ENCODE measurements around the gene RUFY3.
A peak's percentile ranks its signal among the peaks of the same experiment; 100 is the strongest.
"Not testable (repeated sequence)": the region's sequence is repeated elsewhere in the genome, so short reads cannot be mapped to it uniquely, and the experiment has no call there.

The RUFY3 gene

DNA sequence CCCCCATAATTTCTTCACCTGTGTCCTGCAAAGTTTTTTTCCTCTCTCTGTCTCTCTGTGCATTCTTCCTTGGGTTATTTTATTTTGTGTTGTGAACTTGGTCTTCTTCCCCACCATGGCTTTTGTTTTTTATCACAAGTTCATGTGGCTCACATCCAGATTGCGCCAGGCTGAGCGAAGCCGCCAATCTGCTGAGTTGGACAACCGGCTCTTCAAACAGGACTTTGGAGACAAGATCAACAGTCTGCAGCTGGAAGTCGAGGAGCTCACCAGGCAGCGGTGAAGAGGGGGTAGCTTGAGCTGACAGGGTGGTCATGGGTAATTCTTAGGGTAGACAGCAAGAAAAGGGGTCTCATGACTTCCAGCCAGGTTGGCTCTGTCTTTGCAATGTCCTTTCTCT, 71.9 kb downstream of the RUFY3 start:
- DNase-seq, result no peak

DNA sequence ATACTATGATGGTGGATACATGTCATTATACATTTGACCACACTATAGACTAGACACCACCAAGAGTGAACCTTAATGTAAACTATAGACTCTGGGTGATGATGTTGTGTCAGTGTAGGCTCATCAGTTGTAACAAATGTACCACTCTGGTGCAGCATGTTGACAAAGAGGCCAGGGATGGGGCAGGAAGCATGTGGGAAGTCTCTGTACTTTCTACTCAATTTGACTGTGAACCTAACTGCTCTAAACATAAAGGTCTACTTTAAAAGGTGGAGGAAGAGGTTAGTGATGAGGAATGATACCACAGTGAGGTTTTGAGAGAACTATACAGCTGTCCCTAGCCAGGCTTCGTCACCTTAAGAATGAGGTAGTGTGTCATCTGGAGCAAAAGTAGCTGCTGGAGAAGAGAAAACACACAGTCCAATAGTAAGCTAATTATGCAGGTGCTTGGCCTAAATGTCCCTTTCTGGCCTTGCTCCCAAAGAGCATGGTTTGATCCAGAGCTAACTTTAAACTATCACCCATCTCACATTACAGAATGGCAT, 79.6 kb downstream of the RUFY3 start:
- DNase-seq, result no peak

DNA sequence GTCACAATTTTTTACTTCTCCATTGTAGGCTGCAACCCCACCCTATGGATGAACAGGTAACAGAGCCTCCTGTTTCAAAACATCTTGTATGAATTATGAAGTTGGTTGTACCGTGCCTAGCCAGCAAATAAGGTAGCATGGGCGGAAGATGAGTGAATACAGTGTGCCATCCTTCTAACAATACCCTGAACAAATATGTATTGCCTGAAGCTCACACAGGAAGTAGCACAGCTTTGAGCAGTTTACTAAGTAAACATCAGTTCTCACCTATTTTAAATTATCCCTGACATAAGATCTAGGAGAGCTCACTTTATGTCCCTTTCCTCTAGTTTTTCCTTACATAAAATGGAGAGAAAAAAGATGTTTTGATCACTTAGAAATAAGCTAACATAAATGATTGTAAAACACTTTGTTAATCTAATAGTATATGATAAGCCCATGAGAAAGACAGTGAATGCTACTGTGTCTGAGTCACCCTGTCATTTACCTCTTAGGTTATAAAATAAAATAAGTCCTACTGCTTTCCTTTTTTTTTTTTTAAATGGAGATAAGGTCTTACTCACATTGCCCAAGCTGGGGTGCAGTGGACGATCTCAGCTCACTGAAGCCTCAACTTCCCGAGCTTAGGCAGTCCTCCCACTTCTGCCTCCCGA, 81.3 kb downstream of the RUFY3 start:
- no peak for DNase-seq

DNA sequence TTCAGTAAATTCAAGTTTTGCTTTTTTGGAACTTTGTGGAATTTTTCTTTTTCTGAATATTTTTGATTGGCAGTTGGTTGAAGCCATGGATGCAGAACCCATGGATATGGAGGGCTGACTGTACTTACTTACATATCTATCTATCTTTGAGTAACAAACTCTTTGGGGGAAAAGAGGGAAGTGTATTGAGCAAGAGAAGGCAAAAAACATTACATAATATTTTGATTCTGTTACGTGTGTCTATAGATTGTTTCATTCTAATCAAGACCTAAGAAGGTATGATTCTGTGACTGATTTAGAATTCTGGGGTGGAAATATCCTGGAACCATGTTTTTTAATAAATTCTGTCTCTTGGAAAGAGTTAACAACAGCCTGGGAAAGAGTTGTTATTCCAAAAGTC, 86.4 kb downstream of the RUFY3 start:
- DNase-seq, result no peak

DNA sequence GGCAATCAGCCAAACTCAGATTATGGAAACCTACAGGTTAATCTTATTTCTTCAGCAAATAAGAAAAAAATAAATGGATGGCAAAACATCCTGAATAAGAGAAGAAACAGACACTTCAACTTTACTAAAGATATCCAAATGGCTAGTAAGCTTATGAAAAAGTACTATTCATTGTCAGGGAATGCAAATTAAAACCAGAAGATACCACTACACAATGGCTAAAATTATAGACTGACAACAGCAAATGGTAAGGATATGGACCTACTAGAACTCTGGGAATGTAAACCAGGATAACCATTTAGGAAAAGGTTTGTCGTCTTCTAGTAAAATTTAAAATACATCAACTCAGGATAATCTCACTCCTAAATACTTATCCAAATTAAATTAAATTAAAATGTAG, 93.6 kb downstream of the RUFY3 start:
- DNase-seq, result no peak

DNA sequence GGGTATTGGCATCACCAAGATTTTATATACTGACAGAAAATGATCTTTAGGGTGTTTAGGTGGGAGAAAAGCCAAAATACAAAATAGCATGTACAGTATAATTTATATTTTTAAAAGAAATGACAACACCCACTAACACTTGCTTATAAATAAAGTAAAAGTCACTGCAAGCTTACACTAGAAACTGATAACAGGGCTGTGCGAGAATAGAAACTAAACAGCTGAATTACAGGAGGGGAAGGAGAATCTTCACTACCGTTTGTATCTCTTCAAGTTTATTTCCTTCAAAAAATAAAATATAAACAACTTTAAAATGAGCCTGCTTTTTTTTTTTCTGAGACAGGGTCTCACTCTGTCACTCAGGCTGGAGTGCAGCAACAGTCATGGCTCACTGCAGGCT, 95.1 kb downstream of the RUFY3 start:
- DNase-seq, result no peak

DNA sequence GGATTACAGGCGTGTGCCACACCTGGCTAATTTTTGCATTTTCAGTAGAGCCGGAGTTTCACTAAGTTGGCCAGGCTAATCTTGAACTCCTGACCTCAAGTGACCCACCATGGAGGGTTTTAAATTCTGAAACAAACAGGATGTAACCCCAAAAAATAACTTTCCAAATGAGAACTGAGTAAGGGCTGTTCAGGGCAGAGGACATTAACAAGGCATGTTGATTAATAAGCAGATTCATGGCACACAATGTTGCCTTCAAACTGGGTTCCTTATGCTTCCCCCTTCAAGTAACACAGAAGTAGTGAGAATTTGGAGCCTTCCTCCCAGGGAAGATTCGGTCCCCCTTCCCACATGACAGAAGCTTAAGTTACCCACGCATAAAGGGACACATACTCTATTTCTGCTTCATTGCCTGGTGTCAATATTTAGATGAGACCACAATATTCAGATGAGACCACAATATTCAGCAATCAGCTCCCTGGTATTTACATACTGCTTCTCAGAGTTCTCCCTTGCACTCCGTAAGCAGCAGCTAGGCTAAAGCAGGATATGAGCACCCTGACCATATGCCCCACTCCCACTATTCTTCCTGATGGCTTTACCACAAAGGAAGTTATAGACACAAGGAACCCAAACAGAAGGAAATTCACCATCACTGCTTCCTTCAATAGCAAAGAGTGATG, 96.5 kb downstream of the RUFY3 start:
- peak; percentile 15 for DNase-seq

DNA sequence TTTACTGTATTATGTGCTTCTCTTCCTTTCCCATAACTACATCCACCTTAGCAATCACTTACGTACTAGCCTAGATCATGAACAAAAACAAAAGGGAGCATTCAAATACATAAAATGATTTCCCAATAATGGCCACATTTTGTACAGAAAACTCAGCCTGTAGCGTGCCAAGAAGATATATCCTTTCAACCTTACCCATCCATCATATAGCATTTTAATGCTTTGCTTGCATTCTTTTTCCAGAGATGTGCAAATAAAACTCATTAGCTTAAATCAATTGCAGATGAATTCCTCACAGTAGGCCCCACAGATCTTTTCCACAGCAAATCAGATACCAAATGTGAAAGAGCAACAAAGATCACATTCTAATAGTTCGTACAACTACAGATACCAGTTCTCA, 97.2 kb downstream of the RUFY3 start:
- no peak for DNase-seq

DNA sequence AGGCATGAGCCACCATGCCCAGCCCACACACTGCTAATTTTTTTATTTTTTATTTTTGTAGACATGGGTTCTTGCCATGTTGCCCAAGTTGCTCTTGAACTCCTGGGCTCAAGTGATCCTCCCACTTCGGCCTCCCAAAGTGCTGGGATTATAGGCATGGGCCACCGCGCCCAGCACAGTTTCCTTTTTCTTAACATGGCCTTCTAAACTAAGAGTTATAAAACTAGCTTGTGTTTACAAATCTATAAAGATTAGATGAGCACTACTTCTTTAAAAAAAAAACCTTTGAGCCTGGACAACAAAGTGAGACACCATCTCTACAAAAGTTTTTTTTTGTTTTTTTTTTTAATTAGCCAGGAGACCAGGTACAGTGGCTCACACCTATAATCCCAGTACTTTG, 107.3 kb downstream of the RUFY3 start:
- DNase-seq, result no peak

DNA sequence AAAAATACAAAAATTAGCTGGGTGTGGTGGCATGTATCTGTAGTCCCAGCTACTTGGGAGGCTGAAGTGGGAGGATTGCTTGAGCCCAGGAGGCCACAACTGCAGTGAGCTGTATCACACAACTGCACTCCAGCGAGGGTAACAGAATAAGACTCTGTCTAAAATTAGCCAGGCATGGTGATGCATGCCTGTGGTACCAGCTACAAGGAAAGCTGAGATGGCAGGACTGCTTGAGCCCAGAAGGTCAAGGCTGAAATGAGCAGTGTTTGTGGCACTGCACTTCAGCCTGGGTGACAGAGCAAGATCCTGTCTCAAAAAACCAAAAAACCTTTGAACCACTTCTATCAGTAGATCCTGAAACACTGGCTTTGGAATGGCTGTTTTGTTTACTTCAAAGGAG, 107.7 kb downstream of the RUFY3 start:
- DNase-seq, result no peak

DNA sequence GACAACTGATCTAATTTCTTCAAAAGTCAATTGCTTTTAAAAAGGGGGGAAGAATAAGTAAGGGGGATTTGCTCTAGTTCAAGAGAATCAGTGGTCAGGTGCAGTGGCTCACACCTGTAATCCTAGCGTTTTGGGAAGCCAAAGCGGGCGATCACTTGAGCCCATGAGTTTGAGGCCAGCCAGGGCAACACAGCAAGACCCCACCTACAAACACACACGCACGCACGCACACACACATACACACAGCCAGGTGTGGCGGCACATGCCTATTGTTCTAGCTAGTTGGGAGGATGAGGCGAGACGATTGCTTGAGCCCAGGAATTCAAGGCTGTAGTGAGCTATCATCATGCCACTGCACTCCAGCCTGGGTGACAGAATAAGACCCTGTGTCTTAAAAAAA, 108.3 kb downstream of the RUFY3 start:
- no peak for DNase-seq

DNA sequence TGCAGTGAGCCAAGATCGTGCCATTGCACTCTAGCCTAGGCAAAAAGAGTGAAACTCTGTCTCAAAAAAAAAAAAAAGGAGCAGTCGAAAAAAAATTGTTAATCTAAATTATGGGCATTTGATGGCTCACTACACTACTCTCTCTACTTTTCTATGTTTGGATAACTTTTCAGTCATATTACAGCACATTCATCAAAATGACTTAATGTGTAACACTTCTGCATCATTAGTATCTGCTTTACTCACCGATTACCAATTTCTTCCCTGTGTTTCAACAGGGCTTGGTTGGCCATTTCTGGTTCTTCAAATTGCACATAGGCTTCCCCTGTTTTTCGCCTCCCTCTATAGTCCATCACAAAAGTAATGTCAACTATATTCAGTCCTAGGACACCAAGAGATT, 109.5 kb downstream of the RUFY3 start:
- no peak for DNase-seq

DNA sequence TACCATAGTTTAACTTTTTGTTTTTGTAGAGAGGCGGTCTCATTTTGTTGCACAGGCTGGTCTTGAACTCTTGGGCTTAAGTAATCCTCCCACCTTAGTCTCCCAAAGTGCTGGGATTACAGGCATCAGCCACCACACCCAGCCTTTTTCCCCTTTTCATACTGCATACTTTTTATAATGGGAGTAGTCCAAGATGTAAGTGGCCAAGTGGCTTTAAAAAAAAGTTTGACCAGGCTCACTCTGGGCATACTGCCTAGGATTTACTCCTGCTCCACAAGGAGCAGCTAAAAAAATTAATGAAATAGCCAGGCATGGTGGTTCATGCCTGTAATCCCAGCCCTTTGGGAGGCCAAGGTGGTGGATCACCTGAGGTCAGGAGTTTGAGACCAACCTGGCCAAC, 111.9 kb downstream of the RUFY3 start:
- no peak for DNase-seq

DNA sequence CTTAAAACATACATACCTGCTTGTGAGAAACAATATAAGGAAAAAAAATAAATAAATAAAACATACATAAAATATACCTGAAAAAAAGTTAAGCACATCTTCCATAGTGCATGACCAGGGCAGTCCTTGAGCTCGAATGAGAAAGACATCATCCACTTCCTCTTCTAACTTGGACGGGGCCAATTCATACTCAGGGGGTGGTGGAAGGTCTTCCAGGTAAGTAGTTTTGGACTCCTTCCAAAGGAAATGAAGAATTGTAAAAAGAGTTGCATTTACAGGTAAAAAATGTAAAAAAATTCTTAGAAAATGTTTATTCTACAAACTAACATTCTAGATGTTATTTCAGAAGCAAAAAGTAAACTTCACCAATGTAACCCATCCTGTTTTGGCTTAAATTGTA, 114.3 kb downstream of the RUFY3 start:
- no peak for DNase-seq

DNA sequence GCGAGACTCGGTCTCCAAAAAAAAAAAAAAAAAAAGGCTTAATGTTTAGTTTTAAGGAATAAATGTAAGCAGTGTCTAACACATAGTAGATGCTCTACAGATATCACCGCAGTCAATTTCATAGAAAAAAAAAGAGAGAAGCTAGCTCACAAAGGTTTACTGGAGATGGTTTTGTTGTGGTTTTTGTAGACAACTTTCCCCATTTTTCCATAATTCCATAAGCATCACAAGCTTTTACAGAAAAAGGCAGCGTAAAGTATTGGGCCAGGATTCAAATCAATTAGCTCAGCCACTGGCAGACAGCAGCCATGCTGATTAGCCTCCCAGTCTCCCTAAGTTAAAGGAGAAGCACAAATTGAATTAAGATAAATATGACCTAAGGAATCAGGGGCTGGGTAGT, 116.4 kb downstream of the RUFY3 start:
- no peak for DNase-seq

DNA sequence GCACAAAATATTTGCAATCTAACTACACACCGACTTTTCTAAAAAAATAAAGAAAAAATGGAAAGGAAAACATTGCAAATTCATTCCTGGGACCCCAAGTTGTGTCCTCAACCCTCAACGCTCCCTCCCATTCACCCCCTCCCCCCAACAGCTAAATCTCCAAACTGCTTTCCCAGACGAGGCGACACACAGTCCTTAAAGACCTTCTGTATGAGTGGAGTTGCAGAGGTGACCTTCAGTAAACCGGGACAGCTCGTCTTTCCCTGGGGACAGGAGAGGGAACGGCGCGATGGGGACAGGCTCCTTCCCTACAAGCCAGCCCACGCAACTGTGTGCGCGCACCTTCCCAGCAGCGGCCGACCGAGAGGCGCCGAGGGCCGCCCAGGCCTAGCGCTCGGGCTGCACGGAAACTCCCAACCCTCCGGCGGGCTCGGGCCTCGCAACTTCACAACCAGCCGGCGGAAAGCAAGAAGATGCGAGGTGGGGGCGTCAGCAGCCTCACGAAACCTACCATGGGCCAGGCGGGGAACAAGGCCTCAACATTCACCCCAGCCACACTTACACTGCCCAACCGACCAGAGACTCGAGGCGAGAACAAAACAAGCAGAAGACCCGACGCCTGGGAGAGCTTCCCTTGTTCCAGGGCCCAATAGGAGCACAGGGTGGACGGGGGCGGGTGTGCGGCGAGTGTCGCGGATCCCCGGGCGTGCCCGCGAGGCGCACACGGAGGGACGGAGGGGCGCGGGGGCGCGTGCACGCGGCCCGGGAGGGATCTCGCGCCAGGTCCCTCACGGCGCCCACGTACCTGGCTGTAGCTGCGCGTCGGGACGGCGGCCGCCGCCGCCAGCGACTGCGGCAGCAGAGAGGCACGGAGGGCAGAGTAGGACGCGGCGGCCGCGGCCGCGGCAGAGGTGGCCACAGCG, 117.2 kb downstream of the RUFY3 start:
- peak; percentile 56 for DNase-seq

DNA sequence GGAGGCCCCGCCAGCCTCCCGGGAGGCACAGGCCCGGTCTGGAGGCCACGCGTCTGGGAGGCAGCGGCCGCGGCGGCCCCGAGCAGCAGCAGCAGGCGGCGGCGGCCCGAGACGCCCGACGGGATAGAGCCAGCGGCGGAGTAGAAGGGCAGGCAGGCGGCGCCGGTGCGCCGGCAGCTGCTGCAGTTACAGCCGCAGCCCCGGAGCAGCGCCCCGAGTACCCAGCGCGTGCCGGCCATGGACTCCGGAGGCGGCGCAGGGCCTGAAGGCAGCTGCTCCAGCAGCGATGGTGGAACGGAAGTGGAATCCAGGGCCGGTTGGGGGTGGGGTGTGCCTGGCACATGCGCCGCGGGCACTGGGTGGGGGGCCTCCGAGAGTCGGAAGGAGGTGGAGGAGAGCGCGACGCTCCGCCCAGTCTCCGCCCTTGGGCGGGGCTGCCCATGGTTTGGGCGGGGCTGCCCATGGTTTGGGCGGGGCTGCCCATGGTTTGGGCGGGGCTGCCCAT, 117.9 kb downstream of the RUFY3 start, which contains the start of gene GRSF1:
Gene GRSF1 (minus strand): TSS at position 302 of the 505 bp plus-strand sequence. CDS start 63 bp downstream, at position 239.
- DNase-seq, result peak; percentile 62

DNA sequence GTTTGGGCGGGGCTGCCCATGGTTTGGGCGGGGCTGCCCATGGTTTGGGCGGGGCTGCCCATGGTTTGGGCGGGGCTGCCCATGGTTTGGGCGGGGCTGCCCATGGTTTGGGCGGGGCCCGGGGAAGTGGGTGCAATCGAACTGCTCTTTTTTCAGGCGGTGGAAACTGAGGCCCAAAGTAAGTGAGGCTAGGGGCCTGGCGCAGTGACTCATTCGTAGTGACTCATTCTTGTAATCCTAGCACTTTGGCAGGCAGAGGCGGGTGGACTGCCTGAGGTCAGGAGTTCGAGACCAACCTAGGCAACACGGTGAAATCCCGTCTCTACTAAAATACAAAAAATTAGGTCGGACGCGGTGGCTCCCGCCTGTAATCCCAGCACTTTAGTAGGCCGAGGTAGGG, 118.4 kb downstream of the RUFY3 start:
- DNase-seq, result not testable (repeated sequence)

DNA sequence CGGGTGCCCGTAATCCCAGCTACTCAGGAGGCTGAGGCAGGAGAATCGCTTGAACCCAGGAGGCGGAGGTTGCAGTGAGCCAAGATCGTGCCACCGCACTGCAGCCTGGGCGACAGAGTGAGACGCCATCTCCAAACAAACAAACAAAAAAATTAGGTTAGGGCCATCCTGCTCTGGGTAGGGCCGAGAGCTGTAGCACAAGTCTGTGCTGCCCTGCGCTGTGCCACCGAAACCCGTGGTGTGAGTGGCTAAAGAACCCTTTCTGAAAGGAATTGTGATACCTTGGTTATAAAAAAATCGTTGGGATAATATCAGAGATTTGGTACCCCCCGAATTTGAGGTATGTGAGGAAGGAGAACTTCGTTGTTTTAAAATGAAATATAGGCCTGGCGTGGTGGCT, 118.9 kb downstream of the RUFY3 start:
- DNase-seq, result not testable (repeated sequence)

DNA sequence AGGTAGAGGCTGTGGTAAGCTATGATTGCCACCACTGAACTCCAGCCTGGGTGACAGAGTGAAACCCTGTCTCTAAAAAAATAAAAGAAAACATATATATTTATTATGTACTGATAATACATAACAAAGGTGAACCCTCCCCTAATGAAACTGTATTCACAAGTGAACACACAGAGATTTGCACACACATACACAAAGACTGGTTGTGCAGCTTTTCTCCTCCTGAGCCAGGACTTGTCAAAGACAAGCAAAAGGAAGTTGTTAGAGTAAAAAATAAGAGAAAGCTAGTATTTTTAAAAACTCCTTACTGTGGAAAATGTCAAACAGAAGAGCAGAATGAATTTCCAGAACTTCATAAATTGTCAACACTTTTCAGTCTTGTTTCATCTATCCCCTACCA, 119.4 kb downstream of the RUFY3 start:
- no peak for DNase-seq

DNA sequence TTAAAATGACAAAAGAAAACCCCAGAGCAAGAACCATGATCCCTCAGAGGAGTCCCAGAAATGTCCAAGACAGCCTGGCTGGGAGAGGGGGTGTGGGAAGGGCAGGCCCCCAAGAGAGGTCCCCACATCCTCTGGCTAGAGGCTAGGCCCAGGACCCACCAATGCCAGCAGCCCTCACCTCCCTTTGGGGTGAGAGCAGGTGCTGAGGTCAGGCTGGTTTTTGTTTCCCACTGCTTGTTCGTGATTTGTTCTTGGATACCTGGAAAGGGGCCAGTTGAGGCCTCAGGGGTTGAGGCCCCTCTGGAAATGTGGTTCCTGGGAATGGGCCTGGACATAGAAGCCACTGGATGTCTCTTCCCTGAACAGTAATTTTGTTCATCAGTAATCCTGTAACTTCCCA, 120.2 kb downstream of the RUFY3 start:
- no peak for DNase-seq

DNA sequence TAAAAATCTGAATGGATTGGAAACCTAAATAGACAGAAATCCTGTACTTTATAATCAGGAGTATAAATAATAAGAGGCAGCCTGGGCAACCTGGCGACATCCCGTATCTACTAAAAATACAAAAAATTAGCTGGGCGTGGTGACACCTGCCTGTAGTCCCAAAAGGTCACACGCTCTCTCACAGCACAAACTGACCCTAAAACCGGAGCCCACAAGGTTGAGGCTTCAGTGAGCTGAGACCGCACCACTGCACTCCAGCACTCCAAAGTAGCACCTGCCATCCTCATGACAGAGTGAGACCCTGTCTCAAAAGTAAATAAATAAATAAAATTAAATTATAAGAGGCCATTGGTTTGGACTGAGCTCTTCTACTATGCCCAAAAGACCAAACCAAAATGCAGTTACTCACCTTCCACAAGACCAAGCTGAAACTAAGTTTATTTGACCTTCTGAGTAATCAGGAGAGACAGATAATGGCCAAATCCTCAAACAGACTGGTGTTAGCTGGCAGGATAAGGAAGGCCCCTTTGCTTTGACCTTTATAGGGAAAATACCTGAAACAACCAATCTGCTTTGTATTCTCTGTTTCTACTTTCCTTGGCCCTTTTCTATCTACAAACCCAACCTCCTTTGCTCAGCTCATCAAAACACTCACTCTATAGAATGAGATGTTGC, 121.1 kb downstream of the RUFY3 start:
- no peak for DNase-seq

DNA sequence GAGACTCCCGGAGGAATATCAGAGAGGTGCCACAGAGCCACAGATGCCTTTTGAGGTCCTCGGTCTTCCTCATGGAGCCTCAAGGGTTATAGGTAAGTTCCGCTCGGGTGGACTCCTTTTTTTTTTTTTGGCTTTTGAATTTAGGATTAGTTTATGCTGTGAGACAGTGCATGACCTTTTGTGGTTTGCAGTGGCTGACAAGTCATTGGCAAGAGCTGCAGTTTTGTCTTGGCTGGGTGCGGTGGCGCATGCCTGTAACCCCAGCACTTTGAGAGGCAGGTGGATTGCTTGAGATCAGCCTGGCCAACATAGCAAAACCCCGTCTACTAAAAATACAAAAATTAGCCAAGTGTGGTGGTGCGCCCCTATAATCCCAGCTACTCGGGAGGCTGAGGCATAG, 122.4 kb downstream of the RUFY3 start:
- DNase-seq, result no peak
